Measurements from ENCODE around the gene MTMR12. TPM values are rescaled to one million over a fixed set of nuclear protein-coding genes. Genes with fewer than 3 reads are reported as not detected.
A peak's percentile ranks its signal among the peaks of the same experiment; 100 is the strongest.

Gene MTMR12
- total RNA-seq, 2 experiments from 2014 or later, result 33.6 to 71.9 TPM

DNA sequence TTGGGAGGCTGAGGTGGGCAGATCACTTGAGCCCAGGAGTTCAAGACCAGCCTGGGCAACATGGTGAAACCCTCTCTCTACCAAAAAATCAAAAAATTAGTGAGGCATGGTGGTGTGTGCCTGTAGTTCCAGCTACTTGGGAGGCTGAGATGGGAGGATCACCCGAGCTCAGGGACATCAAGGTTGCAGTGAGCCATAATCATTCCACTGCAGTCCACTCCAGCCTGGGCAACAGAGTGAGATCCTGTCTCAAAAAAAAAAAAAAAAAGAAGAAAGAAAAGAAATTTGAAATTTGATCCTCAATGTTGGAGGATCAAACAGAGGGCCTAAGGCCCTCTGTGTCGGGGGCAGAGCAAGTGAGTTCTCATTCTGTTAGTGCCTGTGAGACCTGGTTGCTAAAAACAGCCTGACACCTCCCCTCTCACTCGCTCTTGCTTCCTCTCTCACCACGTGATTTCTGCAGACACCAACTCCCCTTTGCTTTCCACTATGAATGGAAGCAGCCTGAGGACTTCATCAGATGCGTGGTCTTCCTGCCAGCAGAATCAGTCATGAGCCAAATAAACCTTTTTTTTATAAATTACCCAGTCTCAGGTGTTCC is 130.2 kb downstream of the MTMR12 start:
- peak; percentile 68 for DNase-seq (ENCODE audit: low spot score)
- H3K79me2 ChIP-seq (ENCODE audit: insufficient read depth, low read depth, low read length), result no peaks in the 10 kb centered on the region
- H3K4me2 ChIP-seq (ENCODE audit: low read length), result peak overlapping the region; percentile 28
- H3K9me2 ChIP-seq (ENCODE audit: insufficient read depth, low read length), result no peaks in the 10 kb centered on the region
- no TSS peak for BruUV-seq (replicated peaks)
- peaks cover 4% of the 10 kb centered on the region; the same call in 1 of the 2 replicates for H3K9me3 ChIP-seq (ENCODE audit: low read length)
- intact Hi-C loops (cut with micrococcal nuclease; ENCODE audit: unreplicated experiment), result no loop called here
- TF ChIP-seq, protein P1, sequence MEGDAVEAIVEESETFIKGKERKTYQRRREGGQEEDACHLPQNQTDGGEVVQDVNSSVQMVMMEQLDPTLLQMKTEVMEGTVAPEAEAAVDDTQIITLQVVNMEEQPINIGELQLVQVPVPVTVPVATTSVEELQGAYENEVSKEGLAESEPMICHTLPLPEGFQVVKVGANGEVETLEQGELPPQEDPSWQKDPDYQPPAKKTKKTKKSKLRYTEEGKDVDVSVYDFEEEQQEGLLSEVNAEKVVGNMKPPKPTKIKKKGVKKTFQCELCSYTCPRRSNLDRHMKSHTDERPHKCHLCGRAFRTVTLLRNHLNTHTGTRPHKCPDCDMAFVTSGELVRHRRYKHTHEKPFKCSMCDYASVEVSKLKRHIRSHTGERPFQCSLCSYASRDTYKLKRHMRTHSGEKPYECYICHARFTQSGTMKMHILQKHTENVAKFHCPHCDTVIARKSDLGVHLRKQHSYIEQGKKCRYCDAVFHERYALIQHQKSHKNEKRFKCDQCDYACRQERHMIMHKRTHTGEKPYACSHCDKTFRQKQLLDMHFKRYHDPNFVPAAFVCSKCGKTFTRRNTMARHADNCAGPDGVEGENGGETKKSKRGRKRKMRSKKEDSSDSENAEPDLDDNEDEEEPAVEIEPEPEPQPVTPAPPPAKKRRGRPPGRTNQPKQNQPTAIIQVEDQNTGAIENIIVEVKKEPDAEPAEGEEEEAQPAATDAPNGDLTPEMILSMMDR (conservative IDR thresholded peaks at IDR 0.05; ENCODE audit: low read length), result no peak
- TF ChIP-seq EZH2phosphoT487 (IDR thresholded peaks at IDR 0.05; ENCODE audit: borderline replicate concordance, low read depth, low read length), result no peak
- H3K4me1 ChIP-seq (ENCODE audit: insufficient read depth, low read length, poor library complexity, severe bottlenecking), result peaks cover 22% of the 10 kb centered on the region
- no peak overlapping the region for H3K4me3 ChIP-seq (ENCODE audit: low read depth, low read length, poor library complexity, severe bottlenecking)
- H4K20me1 ChIP-seq (ENCODE audit: insufficient read depth, low read length), result no peaks in the 10 kb centered on the region
- no peaks in the 10 kb centered on the region for H3K36me3 ChIP-seq (ENCODE audit: insufficient read depth, low read length)
- no peak overlapping the region for H3K27ac ChIP-seq (ENCODE audit: low read depth, low read length, poor library complexity, severe bottlenecking)
- H2AFZ ChIP-seq (ENCODE audit: low read length), result peak overlapping the region; percentile 65; the same call in 1 of the 2 replicates
- CTCF ChIA-PET (ENCODE audit: unreplicated experiment), result no interaction called here
- POLR2A ChIA-PET, result interaction anchor here (0.7 to 2.2 kb wide), 4 partner anchors 8 to 24 kb away, joined by 3 to 6 read pairs (median 5); partner anchors contain the start of gene GOLPH3

Small RNAs within 50 kb of the gene (small RNA-seq; reads per million reads assigned to genes)
- gene RNU6-1079P, result not detected
- gene RNU6-378P, result not detected

Other genes starting within 250 kb of the MTMR12 start
- gene GOLPH3, start 138.6 kb downstream of the MTMR12 start, total RNA-seq (2014; rRNA removed; shearing (Covaris generic)), result 25.7 and 35.9 TPM in 2 replicates
- gene GOLPH3, start 138.6 kb downstream of the MTMR12 start, total RNA-seq (2022), result 51.0 and 53.8 TPM in 2 replicates
- 52.7 and 54.8 TPM in 2 replicates for gene ZFR, start 131.8 kb upstream of the MTMR12 start, total RNA-seq (2014; rRNA removed; shearing (Covaris generic))
- gene ZFR, start 131.8 kb upstream of the MTMR12 start, total RNA-seq (2022), result 63.4 and 66.7 TPM in 2 replicates